Vagina (tissue), 2 donors: ENCODE measurements around the gene C12orf57. TPM values are rescaled to one million over a fixed set of nuclear protein-coding genes. Genes with fewer than 3 reads are reported as not detected.

Experiments used
- DNase-seq, 2 donors: peaks; one replicate each; pipeline ENCODE4 v3.0.0-alpha.2; 2017; ENCODE audit errors: extremely low spot score in 2 of 2
- H3K27ac ChIP-seq: fragments of 200-600 bp; sonication (generic); one replicate; pipeline ENCODE4 v1.5.1; 2019
- H3K27me3 ChIP-seq: fragments of 200-600 bp; sonication (generic); one replicate; pipeline ENCODE4 v1.5.1; 2019
- H3K36me3 ChIP-seq, 2 donors: fragments of 200-600 bp; sonication (generic); one replicate each; pipeline ENCODE4 v1.5.1; 2017 to 2019
- H3K4me1 ChIP-seq: fragments of 200-600 bp; sonication (generic); one replicate; pipeline ENCODE4 v1.5.1; 2019
- H3K4me3 ChIP-seq, 2 donors: fragments of 200-600 bp; sonication (generic); 1 replicate in 1 of 2; 2 replicates in 1 of 2; pipeline ENCODE4 v1.5.1; 2016 to 2019
- H3K9me3 ChIP-seq: fragments of 200-600 bp; sonication (generic); one replicate; pipeline ENCODE4 v1.5.1; 2019
- CTCF ChIP-seq, 3 experiments: fragments of 450-650 bp in 2 of 3; fragments of 200-600 bp in 1 of 3; sonication (generic) in 1 of 3; IDR thresholded peaks; one replicate each; pipeline ENCODE4 v1.5.1; 2017 to 2019; ENCODE audit warnings: antibody characterized with exemption in 3 of 3, mild to moderate bottlenecking in 2 of 3, moderate library complexity in 2 of 3
- POLR2A ChIP-seq, 2 donors: fragments of 450-650 bp; IDR thresholded peaks; one replicate each; pipeline ENCODE4 v1.6.1; 2017; ENCODE audit warnings: antibody characterized with exemption in 2 of 2, mild to moderate bottlenecking in 2 of 2, moderate library complexity in 2 of 2
- POLR2AphosphoS5 ChIP-seq, 2 donors: sonication (generic); formaldehyde crosslinking; IDR thresholded peaks; one replicate each; pipeline ENCODE4 v1.9.0; 2017; ENCODE audit warnings: antibody characterized with exemption in 2 of 2, mild to moderate bottlenecking in 2 of 2, low read depth in 1 of 2; ENCODE audit not compliant: insufficient read depth in 1 of 2
- intact Hi-C: fragments of 100-400 bp; cut with DNase I; formaldehyde crosslinking; loops from one replicate; pipeline ENCODE4 v1.15.1; 2023
- total RNA-seq: library from RNA; depleted of rRNA; stranded (reverse); fragments of >200 nt; gene quantifications from one replicate; pipeline ENCODE4 v1.2.3, GENCODE V29; 2016

C12orf57 gene
- total RNA-seq, 1 donor from 2014 or later = 760 TPM

GRCh38 chr12:6970096-6970527 is 26.3 kb downstream of the C12orf57 start:
- intact Hi-C loops = loop anchor here (5.0 kb wide), 1 partner anchor 47 kb away; the partner anchor contains the start of gene LPCAT3
- Histone ChIP-seq H3K9me3 (no peaks in the 10 kb centered on the region), H3K4me3 (peak overlapping the region; percentile 57 to 91), H3K4me1 (peaks cover 29% of the 10 kb centered on the region), H3K36me3 (peaks cover 0 to 52% of the 10 kb centered on the region in 2 donors), H3K27ac (peak overlapping the region; percentile 84), H3K27me3 (no peaks in the 10 kb centered on the region)
- DNase-seq = no peak
- TF ChIP-seq POLR2AphosphoS5 (IDR thresholded peaks at IDR 0.05; ENCODE audit: insufficient read depth in 1 of 2, low read depth in 1 of 2) (no peak), POLR2A (IDR thresholded peaks at IDR 0.05) (no peak)

- TF ChIP-seq POLR2A (IDR thresholded peaks at IDR 0.05) (no peak), CTCF (IDR thresholded peaks at IDR 0.05) (no peak), POLR2AphosphoS5 (IDR thresholded peaks at IDR 0.05; ENCODE audit: insufficient read depth in 1 of 2, low read depth in 1 of 2) (no peak)
- Histone ChIP-seq H3K4me1 (peaks cover 29% of the 10 kb centered on the region), H3K27ac (no peak overlapping the region), H3K4me3 (no peak overlapping the region), H3K9me3 (no peaks in the 10 kb centered on the region), H3K27me3 (no peaks in the 10 kb centered on the region), H3K36me3 (peaks cover 3 to 43% of the 10 kb centered on the region in 2 donors)
- intact Hi-C loops = loop anchor here (5.0 kb wide), 1 partner anchor 43 kb away; the partner anchor contains the start of gene LPCAT3
- DNase-seq = no peak
These were observed 30.4 kb downstream of the C12orf57 start for GRCh38 chr12:6974180-6974579.

GRCh38 chr12:6975297-6976032 is 31.6 kb downstream of the C12orf57 start:
- no peak overlapping the region for H3K27ac ChIP-seq
- peaks cover 19% of the 10 kb centered on the region for H3K4me1 ChIP-seq
- DNase-seq = no peak
- H3K36me3 ChIP-seq = peaks cover 3 to 47% of the 10 kb centered on the region in 2 donors
- H3K27me3 ChIP-seq = no peaks in the 10 kb centered on the region
- intact Hi-C loops = no loop called here
- no peaks in the 10 kb centered on the region for H3K9me3 ChIP-seq
- no peak overlapping the region for H3K4me3 ChIP-seq
- TF ChIP-seq POLR2AphosphoS5 (IDR thresholded peaks at IDR 0.05; ENCODE audit: insufficient read depth in 1 of 2, low read depth in 1 of 2) (no peak), POLR2A (IDR thresholded peaks at IDR 0.05) (no peak), CTCF (IDR thresholded peaks at IDR 0.05) (no peak)

- no peak overlapping the region for H3K4me3 ChIP-seq
- no peaks in the 10 kb centered on the region for H3K27me3 ChIP-seq
- H3K9me3 ChIP-seq = no peaks in the 10 kb centered on the region
- peaks cover 6 to 64% of the 10 kb centered on the region in 2 donors for H3K36me3 ChIP-seq
- no peak for DNase-seq
- TF ChIP-seq CTCF (IDR thresholded peaks at IDR 0.05) = no peak
- no peak for TF ChIP-seq POLR2AphosphoS5 (IDR thresholded peaks at IDR 0.05; ENCODE audit: insufficient read depth in 1 of 2, low read depth in 1 of 2)
- TF ChIP-seq POLR2A (IDR thresholded peaks at IDR 0.05) = no peak
- no peak overlapping the region for H3K27ac ChIP-seq
- peaks cover 9% of the 10 kb centered on the region for H3K4me1 ChIP-seq
- intact Hi-C loops = no loop called here
These were observed 33.8 kb downstream of the C12orf57 start for GRCh38 chr12:6977653-6978052.

- no peak for DNase-seq
- TF ChIP-seq POLR2A (IDR thresholded peaks at IDR 0.05) (no peak), CTCF (IDR thresholded peaks at IDR 0.05) (no peak), POLR2AphosphoS5 (IDR thresholded peaks at IDR 0.05; ENCODE audit: insufficient read depth in 1 of 2, low read depth in 1 of 2) (peak in 1 of 2 donors; percentile 3)
- Histone ChIP-seq H3K9me3 (no peaks in the 10 kb centered on the region), H3K36me3 (peaks cover 6 to 64% of the 10 kb centered on the region in 2 donors), H3K4me1 (peaks cover 9% of the 10 kb centered on the region), H3K4me3 (no peak overlapping the region), H3K27ac (no peak overlapping the region), H3K27me3 (no peaks in the 10 kb centered on the region)
- intact Hi-C loops = no loop called here
These were observed 34.4 kb downstream of the C12orf57 start for GRCh38 chr12:6978188-6978587.
